GM19438 (cell line): ENCODE results near the gene ADRB2.
"Not testable (repeated sequence)": the region's sequence is repeated elsewhere in the genome, so short reads cannot be mapped to it uniquely, and the experiment has no call there.

Experiments used
- ATAC-seq: cut with Tn5 transposase; IDR thresholded peaks from one replicate; pipeline ENCODE4 v1.9.1; 2021; ENCODE audit warnings: low read depth; ENCODE audit not compliant: unreplicated experiment

Gene ADRB2

GRCh38 chr5:148850836-148851235 lies 24.4 kb downstream of the ADRB2 start:
- no peak for ATAC-seq

- ATAC-seq, result peak; percentile 63
Measured at GRCh38 chr5:148853868-148854267, 27.5 kb downstream of the ADRB2 start.

- ATAC-seq, result no peak
Measured at GRCh38 chr5:148855249-148856008, 29.0 kb downstream of the ADRB2 start.

DNA sequence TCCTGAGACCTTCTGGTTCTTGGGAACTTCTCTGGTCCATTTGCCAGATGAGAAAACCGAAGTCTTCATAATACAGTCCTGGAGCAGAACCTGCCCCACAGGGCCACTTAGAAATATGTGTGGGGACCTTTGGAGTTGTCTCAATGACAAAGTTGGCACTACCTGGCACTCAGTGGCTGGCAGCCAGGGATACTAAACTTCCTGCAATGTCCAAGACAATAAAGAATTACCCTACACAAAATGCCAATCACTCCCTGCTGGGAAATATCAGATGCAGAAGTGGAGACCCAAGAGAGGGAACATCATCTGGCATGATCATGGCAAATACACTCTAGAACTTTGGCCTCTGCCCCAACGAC lies 29.6 kb downstream of the ADRB2 start:
- no peak for ATAC-seq

GRCh38 chr5:148856424-148856823 lies 30.0 kb downstream of the ADRB2 start:
- ATAC-seq, result no peak

GRCh38 chr5:148857474-148857873 lies 31.1 kb downstream of the ADRB2 start:
- ATAC-seq, result no peak

DNA sequence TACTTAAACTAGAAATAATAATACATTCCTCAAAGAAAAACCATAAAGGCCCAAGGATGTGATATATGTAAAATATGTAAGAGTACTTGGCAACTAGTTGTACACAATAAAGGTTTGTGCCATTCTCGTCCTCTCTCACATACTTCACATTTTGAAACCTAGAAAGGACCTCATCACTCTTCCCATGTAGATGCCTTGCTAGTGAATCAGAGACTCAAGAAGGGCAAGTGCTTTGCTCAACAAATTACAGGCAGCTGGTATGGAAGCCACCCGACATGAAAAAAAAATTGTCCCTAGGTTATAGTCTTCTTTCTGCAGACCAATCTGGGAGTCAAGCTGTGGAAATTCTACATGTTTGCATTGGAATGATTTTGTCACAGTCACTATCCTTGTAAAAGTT lies 31.7 kb downstream of the ADRB2 start:
- no peak for ATAC-seq

DNA sequence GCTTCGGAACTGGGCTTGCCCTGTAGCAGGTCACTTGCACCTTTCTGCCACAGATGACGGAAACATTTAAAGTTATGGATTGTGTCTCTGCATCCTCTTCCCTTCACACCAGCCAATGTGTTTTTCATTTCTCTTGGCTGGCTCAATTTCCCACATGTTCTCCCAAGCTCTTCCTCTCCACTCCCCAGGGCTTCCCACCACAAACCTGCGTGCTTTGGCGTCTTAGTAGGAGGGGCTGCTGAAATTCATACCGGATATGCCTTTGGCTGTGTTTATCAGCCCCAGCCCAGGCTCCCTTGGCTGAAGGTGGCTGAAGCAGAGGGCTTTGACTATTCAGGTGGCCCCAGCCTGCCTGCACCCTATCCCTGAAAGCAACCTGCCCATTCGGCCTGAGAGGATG lies 32.1 kb downstream of the ADRB2 start:
- ATAC-seq, result no peak

DNA sequence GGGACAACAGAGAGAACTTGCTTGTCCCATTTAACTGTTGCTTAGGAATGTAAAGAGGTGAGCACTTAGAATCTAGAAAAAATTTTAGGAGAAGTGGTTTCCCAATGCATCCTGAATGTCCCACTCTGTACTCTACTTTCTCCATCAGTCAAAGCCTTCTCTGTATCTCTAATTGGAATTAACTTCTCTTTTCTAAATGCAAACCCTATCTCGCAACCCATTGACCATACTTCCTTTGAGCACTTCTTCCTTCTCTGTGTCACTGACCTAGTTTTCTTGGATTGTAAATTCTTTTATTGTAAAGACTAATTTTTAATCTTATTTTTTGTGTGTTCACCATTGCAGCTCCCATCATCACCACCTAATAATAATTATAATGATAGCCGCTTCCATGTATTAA lies 33.3 kb downstream of the ADRB2 start:
- no peak for ATAC-seq

DNA sequence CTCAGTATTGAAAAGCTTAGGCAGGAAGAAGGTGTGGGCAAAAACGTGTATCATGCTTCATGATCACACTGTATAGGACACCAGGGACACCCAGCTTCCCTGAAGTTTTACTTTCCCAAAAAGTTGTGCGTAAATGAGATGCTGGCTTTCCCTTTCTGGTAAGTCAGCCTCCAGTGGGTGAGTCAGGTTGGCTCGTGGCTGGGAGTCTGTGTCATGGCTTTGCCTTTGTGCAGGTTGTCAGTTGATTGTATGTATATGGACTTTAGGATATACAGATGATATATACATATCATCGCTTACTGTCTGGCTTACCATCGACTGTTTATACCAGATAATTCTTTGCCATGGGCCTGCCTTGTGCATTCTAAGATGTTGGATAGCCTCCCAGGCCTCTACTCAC lies 34.2 kb downstream of the ADRB2 start:
- ATAC-seq, result no peak

DNA sequence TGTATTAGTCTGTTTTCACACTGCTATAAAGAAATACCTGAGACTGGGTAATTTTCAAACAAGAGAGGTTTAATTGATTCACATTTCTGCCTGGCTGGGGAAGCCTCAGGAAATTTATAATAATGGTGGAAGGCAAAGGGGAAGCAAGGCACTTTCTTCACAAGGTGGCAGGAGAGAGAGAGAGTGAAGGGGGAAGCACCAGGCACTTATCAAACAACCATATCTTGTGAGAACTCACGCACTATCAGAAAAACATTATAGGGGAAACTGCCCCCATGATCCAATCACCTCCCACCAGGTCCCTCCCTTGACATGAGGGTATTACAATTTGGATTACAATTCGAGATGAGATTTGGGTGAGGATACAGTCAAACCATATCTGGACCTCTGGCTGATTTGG lies 34.7 kb downstream of the ADRB2 start:
- no peak for ATAC-seq

DNA sequence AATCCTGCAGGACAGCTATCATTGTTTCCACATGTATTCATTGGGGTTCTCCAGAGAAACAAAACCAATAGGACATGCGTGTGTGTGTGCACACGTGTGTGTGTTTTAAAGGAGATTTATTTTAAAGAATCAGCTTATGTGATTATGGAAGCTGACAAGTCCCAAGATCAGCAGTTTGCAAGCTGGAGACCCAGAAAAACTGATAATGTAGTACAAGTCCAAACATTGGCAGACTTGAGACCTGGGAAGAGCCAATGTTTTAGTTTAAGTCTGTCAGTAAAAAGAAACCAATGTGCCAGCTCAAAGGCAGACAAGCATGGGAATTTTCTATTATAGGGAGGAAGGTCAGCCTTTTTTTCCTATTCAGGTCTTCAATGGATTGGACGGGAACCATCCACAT lies 35.3 kb downstream of the ADRB2 start:
- ATAC-seq, result no peak

- ATAC-seq, result no peak
Measured at GRCh38 chr5:148864113-148864841, 37.9 kb downstream of the ADRB2 start.

DNA sequence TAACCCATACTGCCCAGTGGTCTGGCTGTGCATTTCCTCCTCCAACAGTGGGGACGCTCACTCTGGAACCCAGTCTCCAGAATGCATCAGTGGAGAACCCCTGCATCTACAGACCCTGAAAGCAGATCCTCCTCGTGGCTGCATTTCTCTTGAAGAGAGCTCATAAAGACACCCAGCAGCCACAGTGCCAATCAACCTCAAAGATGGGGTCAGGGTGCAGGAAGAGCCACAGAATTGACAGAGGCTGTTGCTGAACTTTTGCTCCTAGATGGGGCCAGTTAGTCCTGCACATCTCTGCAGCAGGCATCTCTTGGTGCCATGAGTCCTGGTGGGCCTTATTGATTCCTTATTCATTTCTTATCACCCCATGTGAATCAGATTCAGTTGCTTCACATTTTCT lies 39.6 kb downstream of the ADRB2 start:
- ATAC-seq, result no peak

DNA sequence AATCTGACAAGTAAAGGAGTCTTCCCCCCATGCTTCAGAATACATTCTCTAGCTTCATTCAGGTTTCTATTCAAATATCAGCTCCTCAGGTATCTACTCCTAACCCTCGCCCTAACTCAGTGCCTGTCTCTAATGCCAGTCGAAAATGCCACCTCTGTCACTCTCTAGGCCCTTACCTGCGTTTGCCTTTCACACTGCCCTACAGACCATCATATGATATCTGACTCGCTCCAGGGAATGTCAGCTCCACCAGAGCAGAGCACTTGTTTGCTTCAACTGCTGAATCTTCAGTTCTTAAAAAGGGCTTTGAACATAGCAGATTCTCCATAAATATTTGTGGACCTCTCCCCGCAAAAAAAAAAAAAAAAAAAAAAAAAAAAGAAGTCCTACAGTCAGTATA lies 46.7 kb downstream of the ADRB2 start:
- no peak for ATAC-seq

DNA sequence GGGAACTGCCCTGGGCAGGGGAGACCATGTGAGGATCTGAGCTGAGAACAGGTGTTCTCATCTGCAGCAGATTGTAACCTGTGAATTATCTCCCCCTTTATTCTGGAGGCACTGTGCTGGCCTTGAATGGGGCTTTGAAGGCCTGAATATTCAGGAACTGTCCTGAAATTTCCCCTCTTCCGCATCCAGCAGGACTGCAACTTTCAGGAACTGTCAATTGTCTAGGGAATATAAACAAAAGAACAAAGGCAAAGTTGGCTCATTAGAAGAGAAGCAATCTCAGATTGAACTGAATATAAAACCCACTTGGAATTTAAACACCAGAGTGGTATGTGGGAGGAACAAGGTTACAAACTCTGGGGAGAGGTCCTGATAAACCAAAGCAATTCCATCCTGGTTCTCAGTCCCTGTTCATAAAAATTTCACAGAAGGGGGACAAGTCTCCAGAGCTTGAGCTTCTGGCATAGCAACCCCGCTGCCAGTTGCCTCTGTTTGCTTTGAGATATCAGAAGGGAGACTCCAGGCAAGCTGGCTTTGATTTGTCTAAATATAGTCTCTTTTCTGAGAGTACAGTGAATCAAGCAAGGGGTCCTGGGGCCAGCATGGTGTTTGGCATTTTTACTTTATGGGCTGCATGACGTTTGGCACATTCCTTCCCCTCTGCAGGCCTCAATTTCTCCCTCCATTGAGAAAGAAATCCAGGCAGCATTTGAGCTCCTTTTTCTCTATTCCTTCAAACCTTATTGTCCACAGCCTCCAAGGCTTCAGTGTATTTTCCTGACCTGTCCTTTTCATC lies 47.5 kb downstream of the ADRB2 start:
- no peak for ATAC-seq

DNA sequence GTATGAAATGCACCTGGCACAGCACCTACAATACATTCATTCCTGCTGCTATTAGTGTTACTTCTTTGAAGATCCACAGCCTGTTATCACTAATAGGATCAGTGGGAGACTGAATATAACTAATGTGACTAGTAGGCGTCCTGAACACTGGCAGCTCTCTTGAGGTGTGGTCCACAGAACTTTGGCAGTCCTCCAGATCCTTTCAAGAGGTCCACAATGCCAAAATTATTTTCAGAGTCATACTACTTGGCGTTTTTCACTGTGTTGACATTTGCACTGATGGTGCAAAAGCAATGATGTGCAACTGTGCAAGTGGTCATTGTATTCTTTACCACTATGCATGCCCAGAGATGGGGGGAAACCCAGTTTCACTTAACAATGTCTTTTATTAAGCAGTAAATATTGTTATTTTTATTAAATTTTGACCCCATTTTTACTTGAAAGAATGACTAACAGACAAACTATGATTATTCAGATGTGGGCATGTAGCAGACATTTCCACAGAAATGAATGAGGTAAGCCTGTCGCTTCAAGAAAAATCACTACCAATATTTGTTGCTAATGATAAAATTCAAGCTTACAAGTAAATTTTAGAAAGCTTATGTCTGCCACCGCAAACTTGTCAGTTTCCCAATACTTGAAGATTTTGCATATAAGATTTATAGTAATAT lies 48.9 kb downstream of the ADRB2 start:
- no peak for ATAC-seq

DNA sequence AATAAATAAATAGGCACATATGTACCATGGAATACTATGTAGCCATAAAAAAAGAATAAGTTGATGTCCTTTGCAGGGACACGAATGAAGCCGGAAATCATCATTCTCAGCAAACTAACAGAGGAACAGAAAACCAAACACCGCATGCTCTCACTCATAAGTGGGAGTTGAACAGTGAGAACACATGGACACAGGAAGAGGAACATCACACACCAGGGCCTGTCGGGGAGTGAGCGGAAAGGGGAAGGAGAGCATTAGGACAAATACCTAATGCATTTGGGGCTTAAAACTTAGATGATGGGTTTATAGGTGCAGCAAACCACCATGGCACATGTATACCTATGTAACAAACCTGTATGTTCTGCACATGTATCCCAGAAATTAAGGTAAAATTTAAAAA lies 51.0 kb downstream of the ADRB2 start:
- not testable (repeated sequence) for ATAC-seq
